Measurements from ENCODE around the gene ADAM33. TPM values are rescaled to one million over a fixed set of nuclear protein-coding genes. Genes with fewer than 3 reads are reported as not detected.

ADAM33 gene
- total RNA-seq, 4 donors from 2014 or later, result 27.3 to 94.4 (median 51.9) TPM

DNA sequence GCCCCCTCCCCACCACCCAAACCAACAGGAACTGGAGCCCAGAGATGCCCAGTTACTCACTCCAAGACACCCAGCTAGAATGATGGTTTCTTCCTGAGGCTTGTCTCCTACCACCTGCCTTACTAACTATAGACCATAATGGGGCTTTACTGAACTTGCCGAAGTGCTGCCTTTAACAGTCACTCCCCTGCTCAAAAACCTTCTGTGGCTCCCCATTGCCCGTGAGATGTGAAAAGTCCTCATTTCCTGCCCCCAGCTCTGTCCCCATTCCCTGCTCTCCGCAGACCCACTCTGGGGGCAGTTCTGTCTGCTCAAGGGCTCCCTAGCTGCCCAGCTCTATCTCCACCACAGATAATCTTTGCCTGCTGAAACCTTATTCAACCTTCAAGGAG lies 25.7 kb upstream of the ADAM33 start:
- ATAC-seq (ENCODE audit: low FRiP score) (no peak), DNase-seq (ENCODE audit: low spot score) (no peak)

DNA sequence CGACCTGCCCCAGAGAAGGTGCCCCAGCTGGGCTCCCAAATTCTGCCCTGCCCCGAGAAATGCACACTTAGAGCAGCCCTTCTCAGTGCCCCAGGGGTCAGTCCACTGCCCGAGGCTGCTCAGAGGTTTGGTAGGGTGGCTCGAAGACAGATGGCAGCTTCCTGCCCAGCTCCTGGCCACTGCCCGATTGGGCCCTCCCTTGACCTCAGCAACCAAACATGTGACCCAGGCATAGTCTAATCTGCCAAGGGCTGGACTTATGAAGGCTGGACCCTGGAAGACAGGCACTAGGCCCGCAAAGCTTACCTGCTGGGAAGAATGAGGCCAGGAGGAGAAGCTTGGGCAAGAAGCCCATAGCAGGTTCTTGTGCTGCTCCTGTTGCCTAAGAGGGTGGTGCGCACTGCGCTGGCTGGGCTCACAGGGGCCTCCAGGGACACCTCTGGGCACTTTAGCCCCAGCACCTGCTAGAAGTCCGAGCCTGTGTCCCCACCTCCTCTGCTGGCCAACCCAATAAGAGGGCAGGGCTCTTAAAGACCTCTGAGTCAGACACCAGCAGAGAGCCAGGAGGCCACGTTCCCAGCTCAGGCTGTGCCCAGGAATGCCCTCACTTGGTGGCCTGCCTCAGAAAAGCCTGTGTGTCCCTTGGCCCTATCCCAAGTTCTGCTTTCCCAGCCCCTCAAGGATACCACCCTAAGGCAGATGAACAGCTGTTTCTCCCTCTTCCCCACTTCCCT lies 25.1 kb upstream of the ADAM33 start:
- no peak for DNase-seq (ENCODE audit: low spot score)

More for the DNA sequence above, 25.7 kb upstream of the ADAM33 start:
- TF ChIP-seq, protein P1, sequence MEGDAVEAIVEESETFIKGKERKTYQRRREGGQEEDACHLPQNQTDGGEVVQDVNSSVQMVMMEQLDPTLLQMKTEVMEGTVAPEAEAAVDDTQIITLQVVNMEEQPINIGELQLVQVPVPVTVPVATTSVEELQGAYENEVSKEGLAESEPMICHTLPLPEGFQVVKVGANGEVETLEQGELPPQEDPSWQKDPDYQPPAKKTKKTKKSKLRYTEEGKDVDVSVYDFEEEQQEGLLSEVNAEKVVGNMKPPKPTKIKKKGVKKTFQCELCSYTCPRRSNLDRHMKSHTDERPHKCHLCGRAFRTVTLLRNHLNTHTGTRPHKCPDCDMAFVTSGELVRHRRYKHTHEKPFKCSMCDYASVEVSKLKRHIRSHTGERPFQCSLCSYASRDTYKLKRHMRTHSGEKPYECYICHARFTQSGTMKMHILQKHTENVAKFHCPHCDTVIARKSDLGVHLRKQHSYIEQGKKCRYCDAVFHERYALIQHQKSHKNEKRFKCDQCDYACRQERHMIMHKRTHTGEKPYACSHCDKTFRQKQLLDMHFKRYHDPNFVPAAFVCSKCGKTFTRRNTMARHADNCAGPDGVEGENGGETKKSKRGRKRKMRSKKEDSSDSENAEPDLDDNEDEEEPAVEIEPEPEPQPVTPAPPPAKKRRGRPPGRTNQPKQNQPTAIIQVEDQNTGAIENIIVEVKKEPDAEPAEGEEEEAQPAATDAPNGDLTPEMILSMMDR (IDR thresholded peaks at IDR 0.05), result no peak

DNA sequence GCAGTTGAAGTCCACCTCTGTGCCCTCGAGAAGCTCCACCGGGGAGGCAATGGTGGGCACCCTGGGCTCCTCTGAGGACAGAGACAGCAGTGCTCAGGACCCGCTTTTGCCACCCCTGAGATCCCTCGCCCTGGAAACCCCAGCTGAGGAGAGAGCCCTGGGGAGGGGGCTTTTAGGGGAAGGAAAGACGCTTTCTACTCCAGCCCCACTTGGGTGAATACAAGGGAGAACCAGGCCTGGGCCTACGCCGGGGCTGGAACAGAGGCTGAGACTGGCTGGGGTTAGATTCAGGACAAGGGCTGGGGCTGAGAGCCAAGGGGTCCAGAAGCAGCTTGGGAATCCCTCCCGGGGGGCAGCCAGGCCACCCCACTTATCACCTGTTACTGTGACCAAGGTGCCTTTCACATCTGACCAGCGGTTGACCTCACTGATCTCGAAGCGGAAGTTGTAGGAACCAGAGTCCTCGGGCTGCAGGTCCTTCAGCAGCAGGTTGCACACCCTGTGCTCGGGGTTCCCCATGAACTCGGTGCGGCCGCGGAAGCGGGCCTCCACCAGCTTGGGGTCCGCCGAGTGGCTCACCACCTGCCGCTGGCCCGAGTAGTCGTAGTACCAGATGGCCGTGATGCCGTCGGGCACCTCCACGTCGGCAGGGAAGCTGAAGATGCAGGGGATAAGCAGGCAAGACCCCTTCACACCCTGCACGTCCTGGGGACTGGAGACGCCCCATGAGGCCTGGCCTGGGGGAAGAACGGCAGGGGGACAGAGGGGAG lies 24.3 kb upstream of the ADAM33 start:
- TF ChIP-seq, protein P1 (IDR thresholded peaks at IDR 0.05), result no peak
- ATAC-seq (ENCODE audit: low FRiP score), result no peak
- DNase-seq (ENCODE audit: low spot score), result no peak

More for the DNA sequence above, 25.1 kb upstream of the ADAM33 start:
- TF ChIP-seq, protein P1 (IDR thresholded peaks at IDR 0.05), result no peak
- no peak for ATAC-seq (ENCODE audit: low FRiP score)

DNA sequence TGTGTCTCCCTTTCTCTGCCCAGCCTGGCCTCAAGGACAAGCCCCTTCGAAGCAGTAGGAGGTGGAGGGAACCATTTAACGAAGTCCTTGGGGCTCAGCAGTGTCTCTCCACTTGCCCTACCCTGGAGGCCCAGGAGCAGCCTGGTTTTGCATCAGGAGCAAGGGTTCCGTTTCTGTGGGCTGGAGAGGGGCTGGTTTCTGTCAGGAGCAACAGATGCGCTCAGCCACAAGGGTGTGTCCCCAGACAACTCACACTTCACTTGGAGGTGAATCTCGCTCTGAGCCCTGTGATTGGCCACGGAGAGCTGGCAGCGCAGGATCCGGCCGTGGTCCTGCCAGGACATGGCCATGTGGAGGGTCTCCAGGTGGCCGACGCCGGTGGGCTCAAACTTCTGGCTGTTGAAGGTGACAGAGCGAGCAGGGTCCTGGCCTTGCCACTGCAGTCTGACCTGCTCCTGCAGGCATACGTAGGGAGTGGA lies 23.7 kb upstream of the ADAM33 start:
- TF ChIP-seq, protein P1 (IDR thresholded peaks at IDR 0.05), result no peak
- ATAC-seq (ENCODE audit: low FRiP score), result no peak

DNA sequence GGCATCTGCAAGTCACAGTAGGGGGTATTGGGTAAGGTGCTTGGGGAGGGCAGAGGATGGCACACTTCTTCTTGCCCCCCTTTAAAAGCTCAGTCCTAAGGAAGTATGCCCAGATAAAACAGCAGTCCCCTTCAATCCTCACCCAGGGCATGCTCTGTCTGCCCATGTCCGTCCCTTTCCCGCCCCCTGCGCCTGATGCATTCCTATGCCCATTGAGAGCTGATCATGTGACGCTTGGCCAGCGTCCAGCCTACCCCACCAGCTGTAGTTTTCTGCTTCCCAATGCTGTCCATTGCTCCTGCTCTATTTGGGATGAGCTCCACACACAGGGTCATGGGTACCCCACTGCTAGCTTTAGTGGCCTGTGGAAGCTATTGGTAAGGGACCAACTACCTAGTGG lies 22.3 kb upstream of the ADAM33 start:
- DNase-seq (ENCODE audit: low spot score) (no peak), ATAC-seq (ENCODE audit: low FRiP score) (no peak)
- TF ChIP-seq, protein P1 (IDR thresholded peaks at IDR 0.05), result no peak

More for the DNA sequence above, 23.7 kb upstream of the ADAM33 start:
- DNase-seq (ENCODE audit: low spot score), result no peak

DNA sequence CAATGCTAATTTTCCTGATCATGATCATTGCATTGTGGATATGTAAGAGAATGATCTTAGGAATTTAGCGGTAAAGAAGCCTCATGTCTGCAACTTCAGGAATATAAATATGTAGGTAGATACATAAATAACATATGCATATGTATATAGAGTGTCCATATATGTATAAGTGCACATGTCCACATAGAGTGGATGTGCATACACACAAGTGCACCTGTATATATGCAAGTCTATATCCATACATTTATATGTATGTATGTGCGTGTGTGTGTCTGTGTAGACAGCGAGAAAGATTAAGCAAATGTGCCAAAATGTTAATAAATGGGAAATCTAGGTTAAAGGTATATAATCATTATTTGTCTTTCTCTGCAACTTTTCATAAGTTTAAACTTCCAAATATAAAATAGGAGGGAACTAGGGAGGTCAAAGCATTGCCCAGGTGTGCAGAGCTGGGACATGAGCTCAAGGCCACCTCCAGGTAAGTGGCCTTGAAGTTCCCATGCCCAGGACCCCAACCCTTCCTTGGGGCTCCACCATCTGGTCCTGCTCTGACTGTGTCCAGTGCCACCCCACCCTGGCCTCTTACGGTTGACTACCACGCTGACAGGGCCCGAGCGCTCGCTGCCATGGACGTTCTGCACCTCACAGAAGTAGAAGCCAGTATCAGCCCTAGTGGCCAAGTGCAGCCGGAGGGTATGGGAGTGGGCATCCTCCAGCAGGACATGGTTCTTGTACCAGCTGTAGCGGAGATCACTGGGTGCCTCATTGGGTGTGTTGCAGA lies 21.0 kb upstream of the ADAM33 start:
- DNase-seq (ENCODE audit: low spot score), result no peak
- ATAC-seq (ENCODE audit: low FRiP score), result no peak
- TF ChIP-seq, protein P1 (IDR thresholded peaks at IDR 0.05), result no peak
